GM21737 (cell line): ENCODE data around the gene SIGLEC1.

Source experiments
- ATAC-seq: cut with Tn5 transposase; IDR thresholded peaks from one replicate; pipeline ENCODE4 v1.9.1; 2021; ENCODE audit warnings: mild to moderate bottlenecking, moderate library complexity; ENCODE audit not compliant: unreplicated experiment

Gene SIGLEC1

GRCh38 chr20:3702611-3703391 is 9.6 kb downstream of the SIGLEC1 start:
- ATAC-seq, result no peak

- no peak for ATAC-seq
Measured at GRCh38 chr20:3701061-3701998, 11.1 kb downstream of the SIGLEC1 start.

GRCh38 chr20:3699037-3699436 is 13.4 kb downstream of the SIGLEC1 start:
- no peak for ATAC-seq

- no peak for ATAC-seq
Measured at GRCh38 chr20:3698591-3699001, 13.8 kb downstream of the SIGLEC1 start.

- no peak for ATAC-seq
Measured at GRCh38 chr20:3697588-3698305, 14.7 kb downstream of the SIGLEC1 start.

- ATAC-seq, result no peak
Measured at GRCh38 chr20:3696745-3697587, 15.4 kb downstream of the SIGLEC1 start.

GRCh38 chr20:3696200-3696599 is 16.2 kb downstream of the SIGLEC1 start:
- ATAC-seq, result no peak

- ATAC-seq, result no peak
Measured at GRCh38 chr20:3694864-3695263, 17.5 kb downstream of the SIGLEC1 start.

GRCh38 chr20:3693376-3693775 is 19.0 kb downstream of the SIGLEC1 start:
- ATAC-seq, result no peak

GRCh38 chr20:3692706-3693294 is 19.6 kb downstream of the SIGLEC1 start:
- ATAC-seq, result no peak

- no peak for ATAC-seq
Measured at GRCh38 chr20:3691897-3692296, 20.5 kb downstream of the SIGLEC1 start.

- no peak for ATAC-seq
Measured at GRCh38 chr20:3691306-3691705, 21.1 kb downstream of the SIGLEC1 start.

GRCh38 chr20:3690413-3690812 is 22.0 kb downstream of the SIGLEC1 start:
- no peak for ATAC-seq

- ATAC-seq, result no peak
Measured at GRCh38 chr20:3689978-3690377, 22.4 kb downstream of the SIGLEC1 start.

GRCh38 chr20:3687655-3688054 is 24.7 kb downstream of the SIGLEC1 start:
- no peak for ATAC-seq

- ATAC-seq, result no peak
Measured at GRCh38 chr20:3686867-3687321, 25.5 kb downstream of the SIGLEC1 start.

- no peak for ATAC-seq
Measured at GRCh38 chr20:3686421-3686820, 26.0 kb downstream of the SIGLEC1 start.

- no peak for ATAC-seq
Measured at GRCh38 chr20:3685341-3685740, 27.1 kb downstream of the SIGLEC1 start.

GRCh38 chr20:3681931-3682781 is 30.2 kb downstream of the SIGLEC1 start, which contains the start of gene ADAM33:
Gene ADAM33 (minus strand): TSS chr20:3682010. CDS start chr20:3682004, 6 bp downstream.
- no peak for ATAC-seq
